Measurements from ENCODE around the gene CTSA.

The CTSA gene

GRCh38 chr20:45857882-45858216 is 33.3 kb upstream of the CTSA start:
- no peak for TF ChIP-seq CTCF (IDR thresholded peaks at IDR 0.05; ENCODE audit: insufficient read depth, missing control alignments)
- FAIRE-seq (no peak), DNase-seq (ENCODE audit: insufficient read length, low spot score) (peak; percentile 55)

- no peak for FAIRE-seq
- no peak for DNase-seq (ENCODE audit: insufficient read length, low spot score)
- no peak for TF ChIP-seq CTCF (IDR thresholded peaks at IDR 0.05; ENCODE audit: insufficient read depth, missing control alignments)
These were observed 31.2 kb upstream of the CTSA start for GRCh38 chr20:45859916-45860315.

DNA sequence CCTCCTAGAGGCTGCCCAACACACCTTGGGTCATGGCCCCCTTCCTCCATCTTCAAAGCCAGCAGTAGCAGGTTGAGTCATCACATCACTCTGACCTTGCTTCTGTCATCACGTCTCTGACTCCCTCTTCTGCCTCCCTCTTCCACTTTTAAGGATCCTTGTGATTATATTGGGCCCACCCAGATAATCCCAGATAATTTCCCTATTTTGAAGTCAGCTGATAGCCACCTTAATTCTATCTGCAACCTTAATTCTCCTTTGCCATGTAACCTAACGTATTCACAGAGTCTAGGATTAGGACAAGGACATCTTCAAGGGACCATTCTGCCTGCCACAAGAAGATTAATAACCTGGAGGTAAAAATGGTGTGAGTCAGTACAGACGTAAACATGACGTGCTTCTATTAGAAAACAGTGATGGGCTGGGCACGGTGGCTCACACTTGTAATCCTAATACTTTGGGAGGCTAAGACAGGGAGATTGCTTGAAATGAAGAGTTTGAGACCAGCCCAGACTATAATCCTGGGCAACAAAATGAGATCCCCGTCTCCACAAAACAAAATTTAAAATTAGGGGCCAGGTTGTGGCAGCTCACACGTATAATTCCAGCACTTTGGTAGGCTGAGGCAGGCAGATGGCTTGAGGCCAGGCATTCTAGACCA is 30.4 kb upstream of the CTSA start:
- no peak for FAIRE-seq
- no peak for DNase-seq (ENCODE audit: insufficient read length, low spot score)
- no peak for TF ChIP-seq CTCF (IDR thresholded peaks at IDR 0.05; ENCODE audit: insufficient read depth, missing control alignments)

DNA sequence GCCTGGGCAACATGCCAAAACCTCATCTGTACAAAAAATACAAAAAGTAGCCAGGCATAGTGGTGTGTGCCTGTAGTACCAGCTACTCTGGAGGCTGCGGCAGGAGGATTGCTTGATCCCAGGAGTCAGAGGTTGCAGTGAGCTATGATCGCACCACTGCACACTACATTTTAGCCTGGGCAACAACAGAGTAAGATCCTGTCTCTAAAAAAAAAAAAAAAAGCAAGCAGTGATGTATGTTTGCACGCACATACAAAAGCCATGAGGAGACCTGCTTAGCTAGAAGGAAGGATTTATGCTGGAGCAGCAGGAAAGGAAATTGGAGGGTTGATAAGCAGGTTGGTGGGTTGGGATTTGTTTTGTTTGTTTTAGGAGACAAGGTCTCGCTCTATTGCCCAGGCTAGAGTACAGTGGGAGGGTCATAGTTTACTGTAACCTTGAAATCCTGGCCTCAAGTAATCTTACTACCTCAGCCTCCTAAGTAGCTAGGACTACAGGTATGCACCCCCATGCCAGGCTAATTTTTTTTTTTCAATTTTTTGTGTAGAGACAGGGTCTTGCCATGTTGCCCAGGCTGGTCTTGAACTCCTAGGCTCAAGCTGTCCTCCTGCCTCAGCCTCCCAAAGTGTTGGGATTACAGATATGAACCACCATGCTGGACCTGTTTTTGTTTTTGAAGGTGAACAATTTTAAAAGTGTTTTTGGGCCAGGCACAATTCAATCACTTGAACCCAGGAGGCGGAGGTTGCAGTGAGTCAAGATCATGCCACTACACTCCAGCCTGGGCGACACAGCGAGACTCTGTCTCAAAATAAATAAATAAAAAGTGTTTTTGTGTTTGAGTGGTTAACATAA is 29.7 kb upstream of the CTSA start:
- FAIRE-seq (no peak), DNase-seq (ENCODE audit: insufficient read length, low spot score) (no peak)
- no peak for TF ChIP-seq CTCF (IDR thresholded peaks at IDR 0.05; ENCODE audit: insufficient read depth, missing control alignments)

- FAIRE-seq (no peak), DNase-seq (ENCODE audit: insufficient read length, low spot score) (no peak)
- TF ChIP-seq CTCF (IDR thresholded peaks at IDR 0.05; ENCODE audit: insufficient read depth, missing control alignments), result no peak
These were observed 27.3 kb upstream of the CTSA start for GRCh38 chr20:45863543-45864470.

DNA sequence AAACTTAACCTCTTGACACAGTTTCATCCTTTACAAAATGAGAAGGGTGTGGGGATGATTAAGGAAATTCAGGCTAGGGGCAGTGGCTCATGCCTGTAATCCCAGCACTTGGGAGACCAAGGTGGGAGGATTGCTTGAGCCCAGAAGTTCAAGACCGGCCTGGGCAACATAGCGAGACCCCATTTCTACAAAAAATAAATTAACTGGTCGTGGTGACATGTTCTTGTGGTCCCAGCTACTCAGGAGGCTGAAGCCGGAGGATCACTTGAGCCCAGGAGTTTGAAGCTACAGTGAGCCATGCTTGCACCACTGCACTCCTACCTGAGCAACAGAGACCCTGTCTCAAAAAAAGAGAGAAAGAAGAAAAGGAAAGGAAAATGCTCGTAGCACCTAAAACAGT is 24.7 kb upstream of the CTSA start:
- DNase-seq (ENCODE audit: insufficient read length, low spot score) (no peak), FAIRE-seq (no peak)
- no peak for TF ChIP-seq CTCF (IDR thresholded peaks at IDR 0.05; ENCODE audit: insufficient read depth, missing control alignments)
